SKM-1 treated with dmso at 0.1 percent for 144 hours (cell line): Measurements from ENCODE around the gene SIPA1L2.

Experiments used
- DNase-seq: peaks from one replicate; lab custom pipeline; 2025; ENCODE audit not compliant: unreplicated experiment; lab: John Stamatoyannopoulos, UW

Gene SIPA1L2

GRCh38 chr1:232630047-232630893 lies at the start of gene SIPA1L2:
SIPA1L2 (minus strand) TSS chr1:232630133; CDS start chr1:232515339, 114,794 bp downstream.
- DNase-seq, result peak; percentile 85

GRCh38 chr1:232678185-232678886 lies 48.4 kb upstream of the SIPA1L2 start:
- DNase-seq, result no peak

DNA sequence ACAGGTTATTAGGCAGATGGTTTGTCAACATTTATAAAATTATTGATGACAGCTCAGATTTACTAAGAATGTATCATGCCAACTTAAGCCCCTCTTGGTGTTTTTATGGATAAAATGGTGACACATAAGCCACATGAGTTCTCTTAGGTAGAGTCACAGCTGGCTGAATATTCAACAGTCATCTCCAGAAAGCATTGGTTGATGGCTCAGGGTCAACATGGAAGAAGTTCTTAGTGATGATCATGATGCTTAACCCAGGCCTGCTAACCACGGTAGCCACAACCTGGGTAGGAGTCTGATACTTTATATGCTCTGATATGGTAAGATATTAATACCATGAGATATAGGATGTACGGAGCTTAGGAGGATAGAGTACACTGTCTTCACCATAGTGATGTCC lies 46.4 kb upstream of the SIPA1L2 start:
- no peak for DNase-seq

- DNase-seq, result no peak
These were observed 46.0 kb upstream of the SIPA1L2 start for GRCh38 chr1:232675898-232676297.

DNA sequence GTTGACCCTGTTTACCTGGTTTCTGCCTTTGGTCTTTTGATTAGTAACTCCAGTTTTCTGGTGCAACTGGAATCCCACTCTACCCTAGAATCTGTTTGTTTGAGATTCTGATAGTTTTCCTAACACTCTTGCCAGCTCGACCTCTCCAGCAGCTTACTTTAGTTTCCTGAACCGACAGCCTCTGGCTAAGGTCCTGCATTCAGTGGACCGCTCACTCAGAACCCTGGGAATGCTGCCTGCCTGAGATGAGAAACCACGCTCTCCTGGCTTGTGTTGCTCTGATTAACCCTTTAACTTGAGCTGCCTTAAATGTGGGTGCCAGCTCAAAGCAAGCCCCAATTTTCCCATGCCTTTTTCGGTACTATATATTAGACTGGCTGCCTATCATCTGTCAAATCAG lies 45.3 kb upstream of the SIPA1L2 start:
- DNase-seq, result no peak

DNA sequence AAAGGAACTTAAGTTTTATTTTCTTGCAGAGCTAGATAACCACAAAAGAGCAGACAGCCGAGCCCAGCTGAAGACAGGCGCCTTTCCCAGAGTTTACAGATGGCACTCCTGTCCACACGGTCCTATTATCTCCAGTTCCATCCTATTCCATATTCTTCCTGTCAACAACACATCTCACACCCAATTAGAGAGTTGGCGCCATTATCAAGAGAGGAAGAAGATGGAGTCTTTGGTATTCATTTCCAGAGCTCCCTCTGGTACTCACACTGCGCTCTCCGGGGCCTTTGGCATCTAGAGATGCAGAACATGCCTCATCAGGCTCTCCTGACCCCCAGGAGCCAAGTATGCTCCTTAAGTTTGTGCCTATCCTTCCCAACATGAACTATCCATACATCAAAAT lies 43.3 kb upstream of the SIPA1L2 start:
- no peak for DNase-seq

DNA sequence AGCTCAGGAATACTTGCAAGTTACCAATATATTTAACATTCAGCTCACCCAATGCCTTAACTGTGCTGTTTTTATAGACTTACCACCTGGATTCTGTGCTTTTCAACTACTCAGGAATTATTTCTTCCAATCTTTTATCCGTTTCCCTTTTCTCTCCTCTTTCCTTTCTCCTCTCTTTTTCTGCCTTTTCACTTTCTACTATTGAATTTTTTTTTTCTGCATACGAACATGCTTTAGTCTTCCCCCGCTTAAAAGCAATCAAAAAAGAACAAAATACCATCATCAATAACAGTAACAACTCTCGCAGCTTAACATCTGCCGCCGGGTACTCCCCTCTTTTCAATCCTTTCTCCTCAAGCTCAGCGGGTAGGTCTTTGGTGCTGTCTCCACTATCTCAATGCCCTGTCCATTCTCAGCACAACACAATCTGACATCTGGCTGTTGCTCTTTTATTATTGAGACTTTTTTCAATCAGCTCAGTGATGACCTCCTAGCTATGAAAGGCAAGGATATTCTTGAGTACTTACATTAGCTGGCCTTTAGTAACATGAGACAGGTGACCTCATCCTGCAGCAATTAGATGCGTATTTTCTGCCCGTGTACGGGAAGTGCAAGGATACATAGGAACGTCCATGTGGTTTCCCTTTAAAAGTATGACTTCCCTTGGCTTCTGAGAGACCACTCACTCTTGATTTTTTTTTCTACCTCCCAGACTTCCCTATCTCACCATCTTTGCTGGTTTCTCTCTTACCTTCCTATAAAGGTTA lies 40.2 kb upstream of the SIPA1L2 start:
- no peak for DNase-seq

- DNase-seq, result no peak
These were observed 37.8 kb upstream of the SIPA1L2 start for GRCh38 chr1:232667778-232668165.

GRCh38 chr1:232667094-232667777 lies 37.3 kb upstream of the SIPA1L2 start:
- DNase-seq, result no peak

DNA sequence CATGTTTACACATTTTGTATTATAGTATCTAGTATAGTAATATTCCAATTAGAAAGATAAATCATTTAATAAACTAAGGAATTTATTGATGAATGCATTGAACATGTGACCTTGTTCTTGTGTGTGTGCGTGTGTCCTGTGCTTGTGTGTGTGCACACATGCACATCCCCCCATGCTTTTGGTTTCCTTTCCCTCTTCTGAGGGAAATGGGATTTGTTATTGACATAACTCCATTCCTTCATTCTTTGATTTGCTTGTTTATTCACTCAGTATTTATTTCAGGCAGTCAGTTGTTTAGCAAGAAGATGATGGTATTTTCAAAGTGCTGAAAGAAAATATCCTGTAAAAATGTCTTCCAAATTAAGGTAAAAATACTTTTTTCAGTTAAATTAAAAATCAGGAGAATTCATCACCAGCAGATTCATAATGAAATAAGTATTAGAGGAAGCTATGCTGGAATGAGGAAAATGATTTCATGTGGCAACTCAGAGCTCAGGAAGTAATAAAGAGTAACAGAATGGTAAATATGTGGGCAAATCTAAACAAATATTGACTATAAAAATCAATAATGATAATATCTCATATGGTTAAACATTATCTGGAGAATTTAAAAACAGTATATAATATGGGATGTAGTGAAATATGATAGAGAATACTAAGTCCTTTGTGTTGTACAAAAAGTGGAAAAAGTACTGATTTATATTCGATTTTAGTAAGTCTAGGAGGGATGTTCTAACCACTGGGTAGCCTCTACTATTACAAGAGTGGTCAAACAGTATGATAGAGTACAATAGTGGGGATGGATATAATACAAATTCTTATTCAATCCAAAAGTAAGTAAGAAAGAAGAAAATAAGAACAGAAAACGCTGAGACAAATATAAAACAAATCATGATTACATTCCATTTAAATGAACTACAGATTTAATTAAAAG lies 35.2 kb upstream of the SIPA1L2 start:
- DNase-seq, result no peak

GRCh38 chr1:232662910-232663309 lies 33.0 kb upstream of the SIPA1L2 start:
- no peak for DNase-seq

DNA sequence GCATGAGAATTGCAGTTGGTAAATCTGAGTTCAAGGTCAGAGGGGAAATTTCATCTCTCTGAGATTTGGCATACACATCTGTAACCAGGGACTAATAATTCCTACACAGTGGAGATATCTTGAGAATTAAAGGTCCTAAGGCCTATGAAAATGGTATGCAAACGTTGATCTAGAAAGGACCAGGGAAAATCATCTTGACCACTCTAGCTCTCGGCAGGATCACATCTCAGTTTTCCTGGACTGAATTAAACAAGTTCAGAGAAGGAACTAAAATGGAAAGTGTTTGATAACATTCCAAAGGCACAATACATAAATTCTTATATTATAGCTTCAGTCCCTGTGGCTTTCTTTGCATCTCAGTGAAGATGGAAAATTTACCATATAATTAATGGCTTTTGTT lies 28.5 kb upstream of the SIPA1L2 start:
- DNase-seq, result no peak

DNA sequence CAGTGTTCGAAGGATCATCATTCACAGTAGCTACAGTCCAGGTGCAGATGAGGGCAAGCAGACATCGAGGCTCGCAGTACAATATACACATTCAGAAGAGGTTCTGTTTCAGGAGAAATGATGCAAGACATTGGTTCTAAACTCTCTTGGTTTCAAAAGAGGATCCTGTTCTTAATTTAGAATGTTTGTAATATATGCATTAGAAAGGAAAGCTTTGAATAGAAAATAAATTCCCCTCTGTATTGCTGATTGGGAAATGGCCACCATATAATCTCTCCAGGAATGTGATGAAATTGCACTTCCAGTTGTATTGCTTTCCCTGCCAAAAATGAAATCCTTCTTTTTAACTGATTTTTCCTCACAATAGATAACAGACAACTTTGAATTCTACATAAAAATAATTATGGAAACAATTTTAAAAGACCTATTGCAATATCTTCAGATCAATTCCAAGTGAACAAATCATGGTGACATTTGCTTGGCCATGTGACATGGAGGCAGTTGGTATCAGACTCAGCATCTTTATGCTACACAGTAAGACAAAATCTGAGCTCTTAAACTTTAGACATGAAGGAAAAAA lies 27.6 kb upstream of the SIPA1L2 start:
- peak; percentile 73 for DNase-seq

- no peak for DNase-seq
These were observed 25.8 kb upstream of the SIPA1L2 start for GRCh38 chr1:232655746-232656085.

DNA sequence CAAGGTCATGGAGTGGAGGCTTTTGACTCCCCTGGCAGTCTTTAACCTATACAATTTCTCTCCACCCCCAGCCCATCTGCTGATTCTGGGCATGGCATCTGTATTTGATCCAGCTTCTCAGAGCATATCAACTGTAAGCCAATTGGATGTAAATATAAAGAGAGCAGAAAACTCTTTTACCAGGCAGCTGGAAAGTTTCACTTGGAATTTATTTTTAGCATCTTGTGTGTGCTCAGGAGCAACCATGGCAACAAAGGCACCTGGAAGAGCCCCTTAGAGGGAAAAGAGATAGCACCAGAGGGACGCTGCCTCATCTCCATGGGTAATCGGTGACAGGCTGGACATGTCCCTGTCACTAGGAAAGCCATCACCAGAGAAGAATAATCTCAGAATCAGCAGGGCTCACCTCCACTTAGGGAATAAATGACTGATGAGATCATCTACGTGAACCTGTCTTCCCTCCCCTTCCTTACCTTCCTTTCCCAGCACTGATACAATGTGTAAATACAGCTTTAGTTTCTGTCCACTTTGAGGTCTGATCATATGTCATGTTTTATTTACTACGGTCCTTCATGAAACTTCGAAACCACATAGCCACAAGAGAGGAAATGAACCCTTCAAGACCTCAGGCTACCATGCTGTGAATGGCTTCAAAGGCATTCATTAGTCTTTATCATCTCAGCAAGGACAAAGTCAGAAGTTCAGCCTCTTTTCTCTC lies 25.3 kb upstream of the SIPA1L2 start:
- DNase-seq, result peak; percentile 64

GRCh38 chr1:232653789-232654188 lies 23.9 kb upstream of the SIPA1L2 start:
- DNase-seq, result no peak

GRCh38 chr1:232650845-232651244 lies 20.9 kb upstream of the SIPA1L2 start:
- no peak for DNase-seq

DNA sequence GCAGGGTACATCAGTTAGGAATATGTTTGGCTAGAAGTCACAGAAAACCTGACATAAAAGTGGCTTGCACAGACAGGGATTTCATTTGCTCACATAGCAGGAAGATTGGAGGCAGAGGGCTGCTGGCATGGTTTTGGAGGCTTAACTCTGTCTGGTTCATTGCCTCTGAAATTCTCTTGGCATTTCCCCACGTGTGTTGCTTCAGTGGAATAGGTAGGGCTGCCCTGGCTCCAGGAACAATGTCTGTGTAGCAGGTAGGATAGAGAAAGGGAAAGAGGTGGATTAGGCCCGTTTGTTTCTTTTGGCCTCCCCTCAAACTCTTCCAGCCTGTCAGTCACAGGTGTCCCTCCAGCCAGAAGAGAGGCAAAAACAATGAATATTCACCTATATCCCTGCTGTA lies 20.5 kb upstream of the SIPA1L2 start:
- no peak for DNase-seq

- no peak for DNase-seq
These were observed 18.4 kb upstream of the SIPA1L2 start for GRCh38 chr1:232648316-232648715.
